Fibroblast of gingiva (primary cell): Measurements from ENCODE around the gene POLD4.
"Not testable (repeated sequence)": the region's sequence is repeated elsewhere in the genome, so short reads cannot be mapped to it uniquely, and the experiment has no call there.

ENCODE experiments used
- DNase-seq: peaks from one replicate; pipeline ENCODE4 v3.0.0-alpha.2; 2011; ENCODE audit warnings: low read depth

The POLD4 gene

GRCh38 chr11:67353317-67354074, at the start of gene POLD4:
Gene POLD4 (minus strand): TSS chr11:67353546. CDS start chr11:67353399, 147 bp downstream.
- DNase-seq = peak; percentile 96

DNA sequence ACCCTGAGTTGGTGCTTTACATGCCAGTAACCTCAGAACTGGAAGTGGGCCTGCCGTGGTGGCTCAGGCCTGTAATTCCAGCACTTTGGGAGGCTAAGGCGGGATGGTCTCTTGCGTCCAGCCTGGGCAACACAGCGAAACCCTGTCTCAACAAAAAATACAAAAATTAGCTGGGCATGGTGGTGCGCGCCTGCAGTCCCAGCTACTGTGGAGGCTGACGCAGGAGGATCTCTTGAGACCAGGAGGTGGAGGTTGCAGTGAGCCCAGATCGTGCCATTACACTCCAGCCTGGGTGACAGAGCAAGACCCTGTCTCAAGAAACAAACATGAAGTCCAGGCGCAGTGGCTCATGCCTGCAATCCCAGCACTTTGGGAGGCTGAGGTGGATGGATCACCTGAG, 49.7 kb upstream of the POLD4 start:
- not testable (repeated sequence) for DNase-seq

GRCh38 chr11:67402192-67402839, 49.0 kb upstream of the POLD4 start:
- not testable (repeated sequence) for DNase-seq

- peak; percentile 86 for DNase-seq
Observed at GRCh38 chr11:67401495-67402191, 48.3 kb upstream of the POLD4 start, which contains the start of gene PPP1CA. Gene PPP1CA (minus strand): TSS chr11:67401858. CDS start chr11:67401782, 76 bp downstream.

GRCh38 chr11:67400942-67401494, 47.7 kb upstream of the POLD4 start:
- no peak for DNase-seq

- no peak for DNase-seq
Observed at GRCh38 chr11:67400251-67400941, 47.0 kb upstream of the POLD4 start.

GRCh38 chr11:67398661-67399563, 45.6 kb upstream of the POLD4 start:
- DNase-seq = no peak

DNA sequence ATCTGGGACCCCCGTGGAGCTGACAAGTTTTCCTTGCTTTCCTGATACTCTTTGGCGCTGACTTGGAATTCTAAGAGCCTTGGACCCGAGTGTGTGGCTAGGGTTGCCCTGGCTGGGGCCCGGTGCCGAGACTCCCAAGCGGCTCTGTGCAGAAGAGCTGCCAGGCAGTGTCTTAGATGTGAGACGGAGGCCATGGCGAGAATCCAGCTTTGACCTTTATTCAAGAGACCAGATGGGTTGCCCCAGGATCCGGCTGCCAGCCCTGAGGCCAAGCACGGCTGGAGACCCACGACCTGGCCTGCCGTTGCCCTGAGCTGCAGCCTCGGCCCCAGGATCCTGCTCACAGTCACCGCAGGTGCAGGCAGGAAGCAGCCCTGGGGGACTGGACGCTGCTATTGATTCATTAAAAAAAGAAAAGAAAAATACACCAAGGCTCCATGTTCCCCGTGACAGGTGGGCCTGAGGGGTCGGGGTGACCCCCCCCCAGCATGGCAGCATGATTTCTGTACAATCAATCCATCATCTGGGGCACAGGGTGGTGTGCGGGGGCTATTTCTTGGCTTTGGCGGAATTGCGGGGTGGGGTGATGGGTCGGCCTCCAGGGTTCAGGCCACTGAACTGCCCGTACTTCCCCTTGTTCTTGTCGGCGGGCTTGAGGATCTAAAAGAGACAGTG, 44.8 kb upstream of the POLD4 start:
- no peak for DNase-seq

- no peak for DNase-seq
Observed at GRCh38 chr11:67397536-67397935, 44.2 kb upstream of the POLD4 start.

- DNase-seq = no peak
Observed at GRCh38 chr11:67396587-67397389, 43.4 kb upstream of the POLD4 start.

GRCh38 chr11:67396259-67396581, 42.9 kb upstream of the POLD4 start:
- DNase-seq = no peak

DNA sequence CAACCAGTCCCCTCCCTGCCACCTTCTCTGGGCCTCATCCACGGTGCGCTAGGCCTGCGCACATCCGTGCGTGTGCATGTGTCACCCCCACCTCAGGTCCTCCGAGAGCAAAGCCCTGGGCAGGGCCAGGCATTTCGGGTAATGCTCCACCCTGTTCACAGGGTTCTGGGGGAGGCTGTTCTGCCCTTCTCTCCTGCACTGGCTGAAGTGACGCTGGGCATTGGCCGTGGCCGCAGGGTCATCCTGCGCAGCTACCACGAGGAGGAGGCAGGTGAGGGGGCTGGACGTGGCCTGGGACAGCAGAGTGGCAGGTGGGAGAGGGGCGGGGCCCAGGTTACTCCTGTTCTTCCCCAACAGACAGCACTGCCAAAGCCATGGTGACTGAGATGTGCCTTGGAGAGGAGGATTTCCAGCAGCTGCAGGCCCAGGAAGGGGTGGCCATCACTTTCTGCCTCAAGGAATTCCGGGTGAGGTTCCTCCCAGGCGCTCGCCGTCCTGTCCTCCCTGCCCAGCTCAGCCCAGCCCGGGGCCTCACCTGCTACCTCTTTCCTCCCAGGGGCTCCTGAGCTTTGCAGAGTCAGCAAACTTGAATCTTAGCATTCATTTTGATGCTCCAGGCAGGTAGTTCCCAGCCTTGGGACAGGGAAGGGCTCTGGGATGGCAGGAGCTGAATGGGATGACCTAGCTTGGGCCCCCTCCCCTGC, 42.4 kb upstream of the POLD4 start:
- no peak for DNase-seq

DNA sequence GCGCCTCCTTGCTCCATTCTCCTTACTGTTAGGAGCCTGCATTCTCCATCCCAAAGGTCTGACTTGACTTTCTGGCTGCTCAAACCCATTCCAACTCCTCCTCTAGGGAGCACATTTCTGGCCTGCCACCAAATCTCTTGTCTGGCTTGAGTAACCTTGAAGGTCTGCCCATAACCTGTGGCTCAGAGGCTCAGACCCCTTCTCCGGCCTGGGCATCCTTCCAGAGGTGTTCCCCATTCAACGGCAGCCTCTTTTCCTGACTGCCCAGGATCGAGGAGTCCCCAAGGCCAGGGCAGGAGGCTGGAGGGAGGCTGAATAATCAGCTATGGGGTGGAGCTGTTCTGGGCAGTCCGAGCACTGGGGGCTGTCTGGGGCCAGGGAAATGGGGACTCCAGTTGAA, 40.6 kb upstream of the POLD4 start:
- DNase-seq = no peak

DNA sequence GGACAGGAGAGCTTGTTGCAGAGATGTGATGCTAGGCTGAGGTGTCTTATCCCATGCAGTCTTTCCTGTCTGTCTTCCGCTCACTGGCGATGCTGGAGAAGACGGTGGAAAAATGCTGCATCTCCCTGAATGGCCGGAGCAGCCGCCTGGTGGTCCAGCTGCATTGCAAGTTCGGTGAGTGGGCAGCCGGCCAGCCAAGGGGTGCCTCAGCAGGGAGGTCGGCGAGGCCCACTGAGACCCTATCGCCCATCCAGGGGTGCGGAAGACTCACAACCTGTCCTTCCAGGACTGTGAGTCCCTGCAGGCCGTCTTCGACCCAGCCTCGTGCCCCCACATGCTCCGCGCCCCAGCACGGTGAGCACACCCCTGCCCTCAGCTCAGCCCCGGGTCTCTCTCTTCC, 40.1 kb upstream of the POLD4 start:
- DNase-seq = no peak

GRCh38 chr11:67392183-67392715, 38.9 kb upstream of the POLD4 start:
- no peak for DNase-seq

- peak; percentile 90 for DNase-seq
Observed at GRCh38 chr11:67391304-67392182, 38.2 kb upstream of the POLD4 start, which contains the start of gene RAD9A. Gene RAD9A (plus strand): TSS chr11:67391986. CDS start chr11:67392045, 59 bp downstream.

GRCh38 chr11:67390947-67391303, 37.6 kb upstream of the POLD4 start:
- DNase-seq = no peak

DNA sequence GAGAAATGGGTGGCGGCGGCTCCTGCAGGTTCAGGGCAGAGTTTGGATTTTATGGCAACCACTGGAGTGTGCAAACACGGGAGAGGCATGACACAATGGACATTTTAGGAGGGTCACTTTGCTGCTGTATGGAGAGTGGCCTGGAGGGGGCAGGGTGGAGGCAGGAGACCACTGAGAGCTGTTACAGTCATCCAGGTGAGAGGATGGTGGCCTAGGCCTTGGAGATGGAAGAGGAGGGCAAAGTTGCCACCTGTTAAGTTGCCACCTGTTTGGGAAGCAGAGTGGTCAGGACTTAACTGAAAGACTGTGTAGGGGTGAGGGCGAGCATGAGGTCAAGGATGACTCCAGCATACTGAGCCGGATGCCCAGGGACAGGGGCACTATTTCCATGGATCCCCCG, 36.1 kb upstream of the POLD4 start:
- no peak for DNase-seq
